Activated T-cell treated with anti-CD3 and anti-CD28 coated beads, Interleukin-2, amount 50 U/mL, for 72 hours (primary cell): ENCODE results near the gene NUMB. TPM values are rescaled to one million over a fixed set of nuclear protein-coding genes. Genes with fewer than 3 reads are reported as not detected.
A peak's percentile ranks its signal among the peaks of the same experiment; 100 is the strongest.

Experiments used
- ATAC-seq, 2 donors: fragments of 150-1000 bp; cut with Tn5 transposase; replicated peaks in 1 of 2; 2 replicates each; pipeline ENCODE4 v1.10.0; 2021; ENCODE audit warnings: moderate library complexity in 2 of 2, mild to moderate bottlenecking in 1 of 2
- DNase-seq, 2 donors: peaks; one replicate each; pipeline ENCODE4 v3.0.0; 2021 to 2022; ENCODE audit warnings: mixed read lengths in 1 of 2
- H3K27ac Mint-ChIP-seq: one replicate; pipeline ENCODE4 v1.8.0; 2022; ENCODE audit warnings: mild to moderate bottlenecking, moderate library complexity, mixed read lengths
- H3K27me3 Mint-ChIP-seq: one replicate; pipeline ENCODE4 v1.8.0; 2022; ENCODE audit warnings: low read depth, mixed read lengths
- H3K36me3 Mint-ChIP-seq, 2 donors: one replicate each; pipeline ENCODE4 v1.8.0; 2022; ENCODE audit warnings: mixed read lengths in 2 of 2, mild to moderate bottlenecking in 1 of 2; ENCODE audit not compliant: insufficient read depth in 2 of 2
- H3K4me1 Mint-ChIP-seq: one replicate; pipeline ENCODE4 v1.8.0; 2022; ENCODE audit warnings: low read depth, mixed read lengths
- H3K4me3 Mint-ChIP-seq, 2 donors: one replicate each; pipeline ENCODE4 v1.8.0; 2022; ENCODE audit warnings: mild to moderate bottlenecking in 2 of 2, mixed read lengths in 2 of 2, moderate library complexity in 2 of 2
- H3K9me3 Mint-ChIP-seq, 2 donors: one replicate each; pipeline ENCODE4 v1.8.0; 2022; ENCODE audit warnings: mixed read lengths in 2 of 2
- total RNA-seq, 2 donors: library from RNA; stranded (reverse); gene quantifications; one replicate each; pipeline ENCODE4 v1.2.3, GENCODE V29; 2022

The NUMB gene
- total RNA-seq = 10 to 100 TPM; 63.4 to 66.3 TPM

GRCh38 chr14:73458183-73458976 lies at the start of gene NUMB:
Gene NUMB (minus strand): TSS chr14:73458546. CDS start chr14:73355751, 102,795 bp downstream.
- peaks cover 6 to 10% of the 10 kb centered on the region in 2 donors for H3K36me3 Mint-ChIP-seq
- H3K27ac Mint-ChIP-seq = peak within 1 kb of the TSS; percentile 85
- DNase-seq (peak; percentile 94 to 98), ATAC-seq (peak; percentile 93 to 95)
- H3K27me3 Mint-ChIP-seq = no peaks in the 10 kb centered on the region
- no peaks in the 10 kb centered on the region for H3K9me3 Mint-ChIP-seq
- H3K4me3 Mint-ChIP-seq = peak within 1 kb of the TSS; percentile 82 to 96
- H3K4me1 Mint-ChIP-seq = peaks cover 60% of the 10 kb centered on the region

GRCh38 chr14:73503648-73504047 lies 45.3 kb upstream of the NUMB start:
- ATAC-seq (peak in 1 of 2 donors; percentile 92), DNase-seq (peak in 1 of 2 donors; percentile 12)
- no peaks in the 10 kb centered on the region for H3K4me1 Mint-ChIP-seq
- H3K4me3 Mint-ChIP-seq = peak overlapping the region in 1 of 2 donors; percentile 15
- peak overlapping the region; percentile 22 for H3K27ac Mint-ChIP-seq
- no peaks in the 10 kb centered on the region for H3K9me3 Mint-ChIP-seq
- no peaks in the 10 kb centered on the region for H3K36me3 Mint-ChIP-seq
- no peaks in the 10 kb centered on the region for H3K27me3 Mint-ChIP-seq

GRCh38 chr14:73502017-73502619 lies 43.8 kb upstream of the NUMB start:
- H3K27me3 Mint-ChIP-seq = no peaks in the 10 kb centered on the region
- no peaks in the 10 kb centered on the region for H3K36me3 Mint-ChIP-seq
- H3K4me3 Mint-ChIP-seq = no peak overlapping the region
- DNase-seq (no peak), ATAC-seq (no peak)
- H3K27ac Mint-ChIP-seq = peak overlapping the region; percentile 68
- H3K4me1 Mint-ChIP-seq = no peaks in the 10 kb centered on the region
- no peaks in the 10 kb centered on the region for H3K9me3 Mint-ChIP-seq

- ATAC-seq = no peak
- Mint-ChIP-seq H3K36me3 (no peaks in the 10 kb centered on the region), H3K9me3 (no peaks in the 10 kb centered on the region)
Observed at GRCh38 chr14:73500360-73500759, 42.0 kb upstream of the NUMB start.

GRCh38 chr14:73494593-73494992 lies 36.2 kb upstream of the NUMB start:
- DNase-seq (no peak), ATAC-seq (no peak)
- H3K4me3 Mint-ChIP-seq = no peak overlapping the region
- peaks cover 38% of the 10 kb centered on the region for H3K4me1 Mint-ChIP-seq
- peaks cover 3% of the 10 kb centered on the region for H3K27me3 Mint-ChIP-seq
- H3K36me3 Mint-ChIP-seq = peaks cover 3 to 9% of the 10 kb centered on the region in 2 donors
- no peaks in the 10 kb centered on the region for H3K9me3 Mint-ChIP-seq
- no peak overlapping the region for H3K27ac Mint-ChIP-seq

More at GRCh38 chr14:73500360-73500759, 42.0 kb upstream of the NUMB start:
- Mint-ChIP-seq H3K27ac (no peak overlapping the region), H3K4me1 (peaks cover 6% of the 10 kb centered on the region), H3K4me3 (no peak overlapping the region), H3K27me3 (no peaks in the 10 kb centered on the region)
- no peak for DNase-seq

GRCh38 chr14:73492670-73493069 lies 34.3 kb upstream of the NUMB start:
- H3K4me3 Mint-ChIP-seq = peak overlapping the region; percentile 88 to 95
- H3K27me3 Mint-ChIP-seq = peaks cover 7% of the 10 kb centered on the region
- no peak for DNase-seq
- H3K27ac Mint-ChIP-seq = peak overlapping the region; percentile 86
- ATAC-seq = no peak
- peaks cover 3 to 9% of the 10 kb centered on the region in 2 donors for H3K36me3 Mint-ChIP-seq
- H3K9me3 Mint-ChIP-seq = no peaks in the 10 kb centered on the region
- H3K4me1 Mint-ChIP-seq = peaks cover 38% of the 10 kb centered on the region

GRCh38 chr14:73492043-73492552 lies 33.8 kb upstream of the NUMB start:
- Mint-ChIP-seq H3K36me3 (peaks cover 3 to 9% of the 10 kb centered on the region in 2 donors), H3K27me3 (peaks cover 7% of the 10 kb centered on the region), H3K9me3 (no peaks in the 10 kb centered on the region), H3K27ac (no peak overlapping the region), H3K4me1 (peaks cover 38% of the 10 kb centered on the region), H3K4me3 (peak overlapping the region; percentile 88 to 95)
- DNase-seq (no peak), ATAC-seq (no peak)

- Mint-ChIP-seq H3K27me3 (peaks cover 7% of the 10 kb centered on the region), H3K27ac (no peak overlapping the region), H3K4me1 (peaks cover 38% of the 10 kb centered on the region), H3K9me3 (no peaks in the 10 kb centered on the region), H3K4me3 (peak overlapping the region; percentile 92 to 97), H3K36me3 (peaks cover 3 to 9% of the 10 kb centered on the region in 2 donors)
- peak; percentile 81 to 84 for DNase-seq
- peak; percentile 81 to 83 for ATAC-seq
Observed at GRCh38 chr14:73491256-73492042, 33.1 kb upstream of the NUMB start.

- no peak overlapping the region for H3K27ac Mint-ChIP-seq
- H3K36me3 Mint-ChIP-seq = peaks cover 3 to 5% of the 10 kb centered on the region in 2 donors
- peaks cover 26% of the 10 kb centered on the region for H3K4me1 Mint-ChIP-seq
- no peaks in the 10 kb centered on the region for H3K9me3 Mint-ChIP-seq
- H3K4me3 Mint-ChIP-seq = peak overlapping the region; percentile 74 to 92
- ATAC-seq = no peak
- H3K27me3 Mint-ChIP-seq = peaks cover 7% of the 10 kb centered on the region
- no peak for DNase-seq
Observed at GRCh38 chr14:73489481-73490175, 31.3 kb upstream of the NUMB start.

- ATAC-seq (no peak), DNase-seq (no peak)
- Mint-ChIP-seq H3K27me3 (peaks cover 4% of the 10 kb centered on the region), H3K9me3 (no peaks in the 10 kb centered on the region), H3K27ac (no peak overlapping the region), H3K36me3 (no peaks in the 10 kb centered on the region), H3K4me3 (no peak overlapping the region), H3K4me1 (no peaks in the 10 kb centered on the region)
Observed at GRCh38 chr14:73478684-73479083, 20.3 kb upstream of the NUMB start.

- H3K27ac Mint-ChIP-seq = no peak overlapping the region
- H3K4me1 Mint-ChIP-seq = no peaks in the 10 kb centered on the region
- H3K27me3 Mint-ChIP-seq = peaks cover 4% of the 10 kb centered on the region
- peak in 1 of 2 donors; percentile 66 for ATAC-seq
- H3K9me3 Mint-ChIP-seq = no peaks in the 10 kb centered on the region
- no peak for DNase-seq
- H3K36me3 Mint-ChIP-seq = no peaks in the 10 kb centered on the region
- H3K4me3 Mint-ChIP-seq = no peak overlapping the region
Observed at GRCh38 chr14:73477618-73478266, 19.4 kb upstream of the NUMB start.

GRCh38 chr14:73476451-73476931 lies 18.1 kb upstream of the NUMB start:
- H3K9me3 Mint-ChIP-seq = no peaks in the 10 kb centered on the region
- H3K27ac Mint-ChIP-seq = no peak overlapping the region
- ATAC-seq (no peak), DNase-seq (no peak)
- H3K27me3 Mint-ChIP-seq = peaks cover 4% of the 10 kb centered on the region
- H3K4me3 Mint-ChIP-seq = no peak overlapping the region
- no peaks in the 10 kb centered on the region for H3K36me3 Mint-ChIP-seq
- peaks cover 5% of the 10 kb centered on the region for H3K4me1 Mint-ChIP-seq
